NCI-H460 (cell line): ENCODE measurements around the gene FRMD1. TPM values are rescaled to one million over a fixed set of nuclear protein-coding genes. Genes with fewer than 3 reads are reported as not detected.

ENCODE experiments used
- DNase-seq: peaks from one replicate; pipeline ENCODE4 v3.0.0-alpha.2; 2016; ENCODE audit warnings: low read depth; ENCODE audit errors: extremely low read depth
- total RNA-seq: library from RNA; depleted of rRNA; stranded (reverse); fragments of >200 nt; shearing (Covaris generic); gene quantifications from 2 replicates; pipeline ENCODE4 v1.2.3, GENCODE V29; 2014

The FRMD1 gene
- total RNA-seq, 1 experiment from 2014 or later, result not detected

DNA sequence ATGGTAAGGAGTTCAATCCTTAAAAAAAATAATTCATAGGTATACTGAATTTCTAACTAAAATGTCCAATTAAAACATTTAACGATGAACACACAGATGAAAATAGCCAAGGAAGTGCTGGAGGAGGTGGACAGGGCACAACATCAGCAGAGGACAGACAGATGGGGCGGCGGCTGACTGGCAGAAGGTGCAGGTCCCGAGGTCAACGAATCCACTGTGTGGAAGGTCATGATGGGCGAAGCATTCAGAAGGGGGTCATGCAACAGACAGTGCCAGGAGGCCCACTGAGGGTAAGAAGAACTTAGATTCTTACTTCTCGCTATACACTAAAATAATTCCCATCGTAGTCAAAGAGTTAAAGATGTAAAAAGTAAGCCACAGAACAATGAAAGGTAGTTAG lies 34.2 kb upstream of the FRMD1 start:
- no peak for DNase-seq

DNA sequence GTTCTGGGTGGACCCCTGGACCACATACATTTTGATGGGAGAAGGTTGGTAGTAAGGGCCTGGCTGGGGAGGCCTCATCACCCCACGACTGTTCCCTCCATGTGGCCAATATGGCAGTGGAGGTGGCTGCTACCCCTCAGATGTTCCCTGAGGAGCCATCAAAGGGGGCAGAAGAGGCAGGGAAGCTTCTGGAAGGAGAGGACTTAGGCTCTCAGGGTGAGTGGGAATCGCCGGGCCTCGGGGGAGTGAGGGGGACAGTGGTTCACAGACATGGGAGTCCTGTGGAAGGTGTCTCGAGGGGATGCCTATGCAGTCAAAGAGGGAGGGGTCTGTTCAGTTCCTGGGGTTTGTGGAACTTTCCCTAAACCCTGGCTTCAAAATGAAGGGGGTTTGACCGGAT lies 32.9 kb upstream of the FRMD1 start:
- no peak for DNase-seq

DNA sequence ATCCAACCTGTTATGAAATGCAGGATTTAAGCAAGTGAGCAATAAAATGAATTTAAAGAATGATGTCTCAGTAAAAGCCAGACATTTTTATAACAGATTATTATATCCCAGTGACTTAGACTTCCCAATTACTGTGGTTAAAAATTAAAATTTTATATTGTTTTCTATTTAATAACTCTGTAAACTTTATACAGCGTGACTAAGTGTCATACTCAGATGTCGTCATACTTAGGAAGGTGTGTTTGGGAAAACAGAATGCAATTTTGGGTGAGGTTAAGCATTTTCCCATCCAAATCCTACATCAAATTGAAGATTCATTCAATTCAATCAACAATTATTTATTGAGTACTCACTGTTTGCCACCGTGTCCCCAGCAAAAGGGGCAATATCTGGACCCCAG lies 31.4 kb upstream of the FRMD1 start:
- no peak for DNase-seq

DNA sequence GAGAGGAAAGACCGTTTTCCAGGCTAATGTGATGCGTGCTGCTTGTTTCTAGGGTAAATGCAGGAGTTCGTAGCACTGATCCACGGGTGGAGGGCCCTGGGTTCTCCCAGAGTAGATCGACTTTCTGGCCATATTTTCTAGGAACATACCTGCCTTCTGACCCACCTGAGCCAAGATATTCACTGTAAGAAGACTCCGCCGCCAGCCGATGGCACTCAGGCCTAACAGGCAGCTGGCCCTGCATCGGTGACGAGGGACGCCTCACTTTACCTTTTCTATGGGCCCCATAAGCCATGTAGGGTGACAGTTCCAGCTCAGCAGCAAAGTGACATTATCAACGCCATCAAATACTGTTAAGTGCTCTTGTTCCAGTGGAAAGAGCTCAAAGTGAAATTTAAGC lies 30.2 kb upstream of the FRMD1 start:
- no peak for DNase-seq

DNA sequence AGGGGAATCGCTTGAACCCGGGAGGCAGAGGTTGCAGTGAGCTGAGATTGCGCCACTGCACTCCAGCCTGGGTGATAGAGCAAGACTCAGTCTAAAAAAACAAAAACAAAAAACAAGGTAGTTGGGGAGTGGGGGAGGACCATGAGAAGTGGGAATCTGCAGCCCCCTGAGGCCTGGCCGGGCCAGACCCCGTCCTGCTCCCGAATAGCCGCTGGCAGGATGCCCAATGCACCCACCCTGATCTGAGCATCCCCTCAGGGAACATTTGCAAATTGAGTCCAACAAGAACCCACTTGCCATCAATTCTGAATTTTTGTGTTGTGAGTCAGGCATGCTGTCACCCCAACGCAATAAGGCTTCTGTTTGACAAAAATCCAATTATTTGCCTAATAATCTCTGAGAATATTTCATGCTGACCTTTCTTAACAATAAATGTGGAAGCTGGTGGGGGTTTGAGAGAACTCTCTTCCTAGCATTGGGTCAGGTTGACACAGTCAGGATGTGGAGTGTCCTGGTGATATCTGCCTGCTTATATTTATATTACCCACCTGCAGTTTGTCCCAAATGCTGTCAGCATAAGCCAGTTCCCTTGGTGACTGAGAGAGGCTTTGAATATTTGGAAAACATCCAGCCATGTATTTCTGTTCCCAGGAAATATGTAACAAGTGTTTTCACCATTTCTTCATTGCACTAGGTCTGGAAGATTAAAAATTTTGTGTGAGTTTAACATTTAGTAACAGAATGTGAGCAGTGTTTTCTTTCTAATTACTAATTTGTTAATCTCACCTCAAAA lies 28.4 kb upstream of the FRMD1 start:
- no peak for DNase-seq

DNA sequence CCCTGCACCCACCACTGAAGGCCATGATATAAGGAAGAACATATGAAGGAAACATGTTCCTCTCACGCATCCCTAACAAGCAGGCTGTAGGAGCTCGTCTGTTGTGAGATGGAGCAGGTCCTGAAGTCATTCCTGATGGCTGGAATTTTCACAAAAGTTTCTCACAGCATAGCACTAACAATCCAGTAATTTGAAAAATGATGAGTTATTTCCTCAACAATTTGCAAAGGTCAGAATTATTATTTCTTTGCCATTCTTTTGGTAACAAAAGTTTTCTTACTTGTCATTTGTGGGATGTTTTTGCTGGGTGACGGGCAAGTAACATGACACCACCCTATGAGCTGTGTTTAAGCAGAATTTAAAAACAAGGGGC lies 27.6 kb upstream of the FRMD1 start:
- no peak for DNase-seq

DNA sequence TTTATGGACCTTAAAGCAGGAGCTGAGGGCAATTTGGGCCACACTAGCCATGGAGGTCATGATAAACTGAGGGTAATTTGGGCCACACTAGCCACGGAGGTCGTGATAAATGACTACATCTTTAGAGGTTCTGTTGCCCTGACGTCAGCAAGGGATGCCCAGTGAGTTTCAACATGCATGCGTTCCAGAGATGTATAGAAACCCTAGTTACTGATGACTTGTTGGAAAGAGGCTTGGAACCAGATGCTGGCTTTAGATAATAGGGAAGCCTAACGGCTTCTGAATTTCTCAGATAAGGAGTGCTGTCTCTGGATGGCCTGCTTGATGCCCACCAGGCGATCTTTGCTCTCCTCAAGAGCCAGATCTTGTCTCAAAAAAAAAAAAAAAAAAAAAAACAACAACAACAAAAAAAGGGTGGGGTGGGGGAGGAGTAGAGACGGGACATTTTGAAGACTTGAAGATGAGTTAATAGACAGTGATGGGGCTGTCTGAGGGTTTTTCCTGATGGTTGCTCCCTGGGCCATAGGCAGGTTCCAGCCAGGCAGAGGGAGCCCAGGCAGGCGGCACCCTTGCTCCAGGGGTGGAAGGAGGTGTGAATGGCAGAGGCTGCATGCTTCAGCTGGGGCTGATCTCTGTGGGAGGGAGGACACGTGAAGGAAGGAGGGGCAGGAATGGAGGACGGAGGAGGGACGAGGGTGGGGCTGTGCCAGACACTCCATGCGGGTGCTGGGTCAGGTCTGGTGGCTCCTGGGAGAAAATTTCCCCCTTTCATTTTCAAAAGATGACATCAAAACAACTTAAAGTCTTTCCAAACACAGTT lies 27.0 kb upstream of the FRMD1 start:
- DNase-seq, result no peak

DNA sequence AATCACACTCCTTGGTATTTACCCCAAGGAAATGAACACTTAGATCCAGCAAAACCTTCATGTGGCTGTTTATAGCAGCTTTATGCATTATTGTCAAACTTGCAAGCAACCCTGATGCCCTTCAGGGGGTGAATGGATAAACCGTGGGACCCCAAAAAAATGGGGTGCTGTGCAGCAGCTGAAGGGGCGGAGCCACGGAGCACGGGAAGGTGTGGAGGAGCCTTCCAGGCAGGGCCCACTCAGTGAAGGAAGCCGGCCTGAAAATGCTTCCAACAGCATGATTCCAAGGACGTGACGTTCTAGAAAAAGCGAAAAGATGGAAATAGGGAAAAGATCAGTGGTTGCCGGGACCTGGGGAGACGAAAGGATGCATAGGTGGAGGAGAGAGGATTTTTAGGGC lies 25.6 kb upstream of the FRMD1 start:
- DNase-seq, result no peak

DNA sequence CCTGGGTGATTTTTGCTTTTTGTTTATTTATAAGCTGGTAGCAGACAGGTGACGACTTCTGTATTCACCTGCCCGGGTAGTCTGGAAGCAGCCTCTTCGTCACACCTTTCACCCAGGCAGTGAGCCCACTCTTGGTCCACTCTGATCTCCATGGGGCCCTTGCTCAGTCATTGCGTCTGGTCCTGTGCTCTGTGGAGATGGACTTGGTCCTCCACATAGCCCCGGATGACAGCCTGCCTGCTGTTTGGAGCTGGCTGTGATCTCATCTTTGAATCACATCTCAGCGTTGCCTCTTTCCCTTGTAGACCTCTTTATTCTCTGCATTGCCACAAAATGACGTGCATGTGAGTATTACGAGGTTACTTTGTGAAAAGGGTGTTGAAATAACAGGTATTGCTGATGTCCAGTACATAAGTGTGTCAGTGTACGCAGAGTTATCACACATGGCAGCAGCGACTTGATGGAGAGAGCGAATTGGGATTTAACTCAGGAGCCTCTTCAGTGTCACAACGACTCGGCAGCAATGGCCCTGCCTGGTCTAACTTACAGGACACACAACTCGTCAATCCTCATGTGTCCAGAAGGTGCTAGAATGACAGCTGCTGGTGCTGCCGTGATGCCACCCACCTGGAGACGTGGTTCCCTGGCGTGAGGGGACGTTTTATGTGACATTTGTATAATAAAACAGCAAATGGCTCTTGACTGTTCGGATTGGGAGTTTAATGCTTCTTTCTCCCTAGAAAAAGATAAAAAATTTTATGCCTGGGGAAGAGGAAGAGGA lies 24.2 kb upstream of the FRMD1 start:
- DNase-seq, result no peak

DNA sequence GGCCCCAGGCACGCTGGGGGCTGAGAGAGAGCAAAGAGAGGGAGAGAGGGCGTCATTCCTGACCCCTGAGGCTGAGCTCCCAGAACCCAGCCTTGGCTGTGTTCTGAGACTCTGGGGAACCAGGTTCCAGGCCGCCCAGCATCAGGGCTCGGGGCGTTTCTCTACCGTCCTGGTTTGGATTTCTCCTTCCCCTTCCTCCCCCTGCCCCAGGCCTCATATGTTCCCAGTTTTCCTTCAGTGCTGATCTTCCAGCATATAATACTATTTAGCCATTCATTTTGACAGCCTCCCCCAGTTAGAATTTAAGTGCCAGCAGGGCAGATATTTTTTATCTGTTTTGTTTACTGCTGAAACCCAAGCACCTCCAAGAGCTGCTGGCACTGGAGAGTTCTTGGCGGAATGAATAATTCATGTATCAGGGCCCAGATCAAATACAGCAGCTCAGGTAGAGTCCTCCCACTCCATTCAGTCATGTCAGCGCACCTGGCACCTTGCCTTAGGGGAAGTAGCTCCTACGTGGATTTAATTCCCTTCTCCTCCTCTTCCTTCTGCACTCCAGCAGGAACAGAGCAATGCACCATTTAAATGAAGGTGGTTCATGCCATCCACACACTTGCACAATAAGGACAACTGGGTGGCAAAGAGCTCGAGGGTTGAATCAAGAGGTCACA lies 23.4 kb upstream of the FRMD1 start:
- no peak for DNase-seq

DNA sequence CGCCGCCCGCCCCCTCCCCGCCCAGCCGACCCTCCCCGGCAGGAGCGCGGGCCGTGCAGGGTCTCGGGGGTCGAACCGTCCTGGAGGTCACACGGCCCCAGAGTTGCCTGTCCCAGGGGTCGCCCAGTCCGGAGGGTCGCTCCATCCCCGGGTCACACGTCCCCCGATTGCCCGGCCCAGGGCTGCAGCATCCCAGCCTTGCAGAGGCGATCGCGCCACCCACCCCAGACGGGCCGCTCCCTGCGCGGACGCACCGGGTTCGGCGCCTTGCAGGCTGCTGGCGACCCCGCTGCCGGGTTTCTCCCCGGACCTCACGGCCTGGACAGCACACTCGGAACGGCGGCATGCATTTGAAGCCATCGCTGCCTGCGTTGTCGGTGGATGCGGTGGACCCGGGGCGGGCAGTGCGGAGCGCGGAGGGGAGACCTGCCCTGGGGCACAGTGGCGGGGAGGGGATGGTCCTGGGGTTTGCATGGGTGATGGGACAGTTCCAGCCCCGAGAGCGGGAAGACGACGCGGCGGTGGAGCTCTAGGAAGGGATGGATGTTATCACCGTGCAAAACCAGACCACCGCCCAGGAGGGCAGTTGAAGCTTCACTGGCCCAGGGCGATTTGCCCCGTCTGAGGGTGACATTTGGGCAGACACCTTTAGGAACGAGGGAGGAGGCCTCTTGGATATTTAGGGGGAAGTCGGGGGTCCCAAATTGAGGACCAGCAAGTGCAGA lies 22.7 kb upstream of the FRMD1 start:
- DNase-seq, result no peak

DNA sequence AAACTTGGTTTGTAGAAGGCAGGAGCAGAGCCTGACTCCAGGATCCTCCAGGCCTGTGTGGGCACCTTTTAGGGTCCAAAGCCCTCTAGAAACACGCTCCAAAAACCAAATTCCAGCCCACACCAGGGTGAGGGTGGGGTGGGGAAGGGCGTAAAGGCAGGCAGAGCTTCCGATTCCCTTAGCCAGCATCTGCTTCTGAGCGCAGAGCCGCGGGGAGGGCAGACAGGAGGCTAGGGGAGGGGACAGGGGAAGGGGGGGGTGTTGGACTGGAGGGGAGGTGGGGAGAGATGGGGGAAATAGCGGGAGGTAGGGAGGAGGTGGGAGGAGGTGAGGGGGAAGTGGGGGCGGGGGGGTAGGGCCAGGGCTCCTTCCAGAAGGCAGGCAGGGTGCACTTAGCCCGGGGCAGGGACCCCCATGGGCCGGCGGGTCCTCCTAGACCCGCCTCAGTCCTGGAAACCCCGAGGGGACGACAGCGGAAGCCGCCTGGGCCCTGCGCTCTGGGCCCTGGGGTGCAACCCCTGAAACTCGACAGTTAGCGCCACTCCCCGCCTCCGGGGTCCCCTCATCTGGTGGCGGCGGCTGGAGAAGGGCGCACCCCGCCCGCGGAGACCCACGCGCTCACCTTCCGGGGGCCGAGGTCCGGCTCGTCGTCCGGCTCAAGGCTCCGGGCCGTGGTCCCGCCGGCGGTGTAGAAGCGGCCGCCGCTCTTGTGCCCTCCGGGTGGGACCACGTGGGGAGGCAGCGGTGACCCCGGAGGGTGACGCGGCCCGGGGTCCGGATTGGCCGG lies 22.0 kb upstream of the FRMD1 start:
- DNase-seq, result no peak

DNA sequence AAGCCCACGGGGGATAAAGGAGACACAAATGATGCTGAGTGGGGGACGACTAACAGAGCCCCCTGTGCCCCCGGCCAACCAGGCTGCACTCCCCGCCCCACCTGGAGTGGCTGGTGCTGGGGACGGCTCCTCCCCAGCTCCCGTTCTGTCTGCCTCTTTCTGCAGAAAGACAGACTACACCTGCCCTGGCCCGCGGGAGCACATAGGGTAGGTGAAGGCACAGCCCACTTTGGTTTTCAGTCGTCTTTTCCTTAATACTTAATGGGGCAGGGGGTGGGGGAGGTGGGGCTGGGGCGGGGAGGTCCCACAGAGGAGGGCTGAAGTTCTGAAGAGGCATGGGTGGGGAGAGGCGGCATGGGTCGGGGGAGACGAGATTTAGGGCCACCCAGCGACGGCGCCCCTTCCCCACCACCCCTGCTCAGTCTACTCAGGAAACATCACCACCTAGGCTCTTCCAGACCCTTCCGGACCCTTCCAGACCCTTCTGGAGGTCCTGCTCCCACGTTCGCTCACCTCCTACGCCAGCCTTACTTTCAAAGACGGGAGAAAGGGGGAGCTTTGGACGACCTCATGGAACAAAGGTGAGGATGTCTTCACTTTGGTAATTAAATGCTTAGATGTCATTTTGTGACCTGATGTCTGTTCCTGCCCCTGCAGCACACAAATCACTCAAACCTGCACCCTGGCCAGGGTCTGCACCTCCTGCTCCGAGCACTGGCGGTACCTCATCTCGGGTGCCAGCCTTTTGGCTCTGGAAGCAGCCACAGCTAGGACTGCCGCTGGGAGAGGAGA lies 21.2 kb upstream of the FRMD1 start:
- DNase-seq, result no peak

DNA sequence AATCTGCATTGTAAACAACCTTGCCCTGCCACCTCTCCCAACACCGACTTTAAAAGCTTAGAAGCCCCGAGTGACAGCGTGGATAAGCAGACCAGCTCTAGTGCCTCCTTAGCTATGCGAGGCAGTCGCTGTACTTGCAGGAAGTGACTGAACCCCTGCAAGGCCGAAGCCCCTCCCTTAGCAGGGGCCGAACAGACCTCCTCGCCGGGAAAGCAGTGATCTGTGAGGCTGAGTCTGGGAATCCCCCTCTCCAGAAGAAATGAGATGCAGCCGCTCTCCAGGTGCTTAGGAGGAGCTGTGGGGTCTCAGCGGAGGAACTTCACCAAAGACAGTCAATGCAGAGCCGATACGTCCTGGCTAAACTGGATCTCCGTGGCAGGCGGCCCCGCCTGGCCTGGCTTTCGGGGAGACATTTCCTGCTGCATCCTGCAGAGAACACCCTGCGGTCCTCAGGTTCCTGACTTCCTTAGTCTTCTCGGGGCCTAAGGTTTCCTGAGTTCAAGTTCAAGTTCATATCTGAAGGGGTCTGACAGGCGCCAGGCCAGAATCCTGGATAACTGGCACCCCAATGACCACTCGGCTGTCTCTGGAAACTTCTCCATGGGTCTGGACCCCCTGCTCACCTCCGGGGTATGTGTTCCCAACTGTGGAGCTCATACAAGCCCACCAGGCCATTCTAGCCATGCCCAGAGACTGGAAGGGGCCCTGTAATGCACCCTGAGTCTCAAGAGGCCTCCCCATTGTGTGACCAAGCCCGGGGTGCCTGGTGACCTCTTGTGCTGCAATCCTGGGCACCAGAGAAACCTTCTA lies 20.4 kb upstream of the FRMD1 start:
- no peak for DNase-seq

DNA sequence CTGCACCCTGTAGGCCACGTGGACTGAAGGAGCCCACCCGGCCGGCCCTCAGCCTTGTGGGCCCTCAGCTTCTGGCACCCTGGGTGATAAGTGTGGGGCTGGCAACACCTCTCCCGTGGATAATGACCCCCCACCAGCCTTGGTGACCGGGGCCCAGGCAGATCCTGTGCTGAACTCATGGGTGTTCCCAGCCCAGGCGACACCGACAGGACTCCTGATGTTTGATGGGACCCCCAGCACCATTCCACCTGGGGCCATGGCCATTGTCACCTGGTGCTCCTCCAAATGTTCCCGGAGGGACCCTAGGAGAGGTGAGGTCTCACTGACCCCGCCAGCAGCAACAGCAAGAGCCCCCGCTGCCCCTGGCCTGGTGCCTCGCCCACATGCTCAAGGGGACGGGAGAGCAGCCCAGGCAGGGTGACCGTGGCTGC lies 19.4 kb upstream of the FRMD1 start:
- DNase-seq, result no peak

DNA sequence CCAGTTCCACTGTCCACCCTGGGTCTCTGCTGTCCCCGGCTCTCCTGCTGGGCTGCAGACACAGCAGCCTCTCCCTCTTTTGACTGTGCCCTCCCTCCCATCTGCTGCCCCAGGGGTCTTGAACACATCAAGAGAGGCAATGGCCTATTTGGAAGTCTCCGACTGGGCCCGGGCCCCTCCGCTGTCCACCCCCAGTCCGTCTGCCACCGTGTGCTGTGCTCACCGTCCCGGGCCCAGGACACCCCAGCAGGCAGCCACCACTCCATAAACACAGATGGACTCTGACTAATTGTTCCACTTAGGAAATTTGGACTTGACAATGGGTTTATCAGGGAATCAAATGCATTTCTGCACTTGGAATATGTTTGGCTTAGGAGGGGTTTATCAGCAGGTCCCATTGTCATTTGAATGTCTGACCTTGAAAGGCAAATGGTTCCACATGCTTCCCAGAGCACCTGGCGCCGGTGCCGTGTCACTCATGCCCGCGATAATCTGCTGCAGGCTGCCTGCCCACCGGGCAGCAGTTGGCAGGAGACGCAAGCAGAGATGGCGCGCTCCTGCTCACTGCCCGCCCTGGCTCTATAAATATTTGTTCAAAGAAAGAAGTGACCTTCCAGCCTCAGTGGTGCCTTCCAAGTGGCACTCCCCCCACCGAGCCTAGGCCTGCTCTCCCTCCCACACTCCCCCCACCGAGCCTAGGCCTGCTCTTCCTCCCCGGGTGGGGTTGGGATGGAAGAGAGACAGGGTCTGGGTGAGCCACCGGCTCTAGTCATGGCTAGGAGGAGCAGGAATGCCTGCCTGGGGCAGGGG lies 18.8 kb upstream of the FRMD1 start:
- DNase-seq, result no peak

DNA sequence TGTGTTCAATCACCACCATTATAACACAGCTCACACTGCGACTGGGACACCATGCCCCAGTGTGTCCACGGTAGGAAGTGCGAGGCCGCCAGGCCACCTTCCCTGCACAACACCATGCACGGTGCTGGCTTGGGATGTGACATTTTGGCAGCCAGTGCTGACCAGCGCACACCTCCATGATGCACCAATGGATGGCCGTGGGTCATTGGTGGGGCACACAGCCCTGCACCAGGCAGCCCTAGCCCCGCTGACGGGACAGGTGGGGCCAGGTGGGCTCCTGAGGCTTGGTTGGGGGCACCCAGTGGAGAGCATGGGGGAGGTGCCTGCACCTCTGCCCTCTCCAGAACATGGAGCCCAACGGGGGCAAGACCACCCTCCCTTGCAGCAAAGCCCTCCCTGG lies 18.2 kb upstream of the FRMD1 start:
- DNase-seq, result no peak
